ENCODE measurements around the gene SHISA2.

Gene SHISA2

DNA sequence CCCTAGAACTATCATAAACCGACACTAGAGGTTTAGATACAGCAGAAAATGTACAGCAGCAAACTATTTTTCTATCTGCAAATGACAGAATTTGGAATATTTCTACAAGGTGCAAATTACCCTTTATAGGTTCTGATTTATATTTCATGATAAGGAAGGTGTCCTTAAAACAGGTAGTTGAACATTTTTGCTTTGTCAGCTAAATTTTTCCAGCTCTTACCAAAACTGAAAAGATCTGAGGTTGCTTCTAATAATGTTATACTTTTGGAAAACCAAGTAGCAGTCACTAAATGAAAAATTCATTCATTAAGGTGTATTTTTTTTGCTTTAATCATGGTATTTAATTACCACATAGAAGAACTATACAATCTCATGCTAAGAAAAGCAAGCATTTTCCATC is 9.0 kb downstream of the SHISA2 start:
- no peak overlapping the region for H3K4me2 ChIP-seq (ENCODE audit: low read length)
- no peak overlapping the region for H3K4me3 ChIP-seq (ENCODE audit: low read depth, low read length, poor library complexity, severe bottlenecking)
- H3K36me3 ChIP-seq (ENCODE audit: insufficient read depth, low read length), result no peaks in the 10 kb centered on the region
- no peaks in the 10 kb centered on the region for H3K9me3 ChIP-seq (ENCODE audit: low read length)
- no peaks in the 10 kb centered on the region for H3F3A ChIP-seq (ENCODE audit: insufficient read depth, low read length)
- no peak overlapping the region for H3K9ac ChIP-seq (ENCODE audit: low read length)
- no peak overlapping the region for H2AFZ ChIP-seq (ENCODE audit: low read length)
- H3K27ac ChIP-seq (ENCODE audit: low read depth, low read length, poor library complexity, severe bottlenecking), result no peak overlapping the region
- TF ChIP-seq EZH2 (IDR thresholded peaks at IDR 0.05; ENCODE audit: borderline replicate concordance, low read length) (no peak), CTCF (IDR thresholded peaks at IDR 0.05; ENCODE audit: low read length) (no peak)
- H3K27me3 ChIP-seq (ENCODE audit: insufficient read depth, low read length), result no peaks in the 10 kb centered on the region
- H3K4me1 ChIP-seq (ENCODE audit: insufficient read depth, low read length, severe bottlenecking), result no peaks in the 10 kb centered on the region
- H3K9me2 ChIP-seq (ENCODE audit: low read depth, low read length), result no peaks in the 10 kb centered on the region
- H4K20me1 ChIP-seq (ENCODE audit: insufficient read depth, low read length), result no peaks in the 10 kb centered on the region
- H3K79me2 ChIP-seq (ENCODE audit: insufficient read depth, low read length), result no peaks in the 10 kb centered on the region

DNA sequence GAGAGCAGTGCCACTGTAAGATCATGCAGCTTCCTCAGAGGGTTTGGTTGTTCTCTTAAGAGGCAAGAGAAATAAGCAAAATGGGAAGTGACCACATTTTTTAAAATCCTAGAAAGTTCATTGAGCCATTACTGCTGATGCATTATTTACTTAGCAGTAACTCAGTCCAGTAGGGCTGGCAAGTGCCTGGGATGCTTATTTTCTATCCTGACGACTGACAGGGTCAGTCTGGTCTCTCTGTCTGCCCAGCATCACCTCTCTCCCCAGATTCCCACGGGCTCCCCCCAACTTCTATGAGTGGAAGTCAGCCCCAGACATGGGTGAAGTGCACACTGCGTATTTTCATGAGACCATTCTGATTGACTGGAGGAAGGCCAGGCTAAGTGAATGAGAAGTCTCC is 10.4 kb downstream of the SHISA2 start:
- Histone ChIP-seq H3K79me2 (ENCODE audit: insufficient read depth, low read length) (no peaks in the 10 kb centered on the region), H3K9ac (ENCODE audit: low read length) (no peak overlapping the region), H3K9me3 (ENCODE audit: low read length) (no peaks in the 10 kb centered on the region), H3K27ac (ENCODE audit: low read depth, low read length, poor library complexity, severe bottlenecking) (no peak overlapping the region), H4K20me1 (ENCODE audit: insufficient read depth, low read length) (no peaks in the 10 kb centered on the region), H3K9me2 (ENCODE audit: low read depth, low read length) (no peaks in the 10 kb centered on the region), H3K27me3 (ENCODE audit: insufficient read depth, low read length) (no peaks in the 10 kb centered on the region), H3K4me2 (ENCODE audit: low read length) (no peak overlapping the region), H2AFZ (ENCODE audit: low read length) (no peak overlapping the region), H3K36me3 (ENCODE audit: insufficient read depth, low read length) (no peaks in the 10 kb centered on the region), H3K4me1 (ENCODE audit: insufficient read depth, low read length, severe bottlenecking) (no peaks in the 10 kb centered on the region), H3F3A (ENCODE audit: insufficient read depth, low read length) (no peaks in the 10 kb centered on the region), H3K4me3 (ENCODE audit: low read depth, low read length, poor library complexity, severe bottlenecking) (no peak overlapping the region)
- TF ChIP-seq EZH2 (IDR thresholded peaks at IDR 0.05; ENCODE audit: borderline replicate concordance, low read length) (no peak), CTCF (IDR thresholded peaks at IDR 0.05; ENCODE audit: low read length) (no peak)

GRCh38 chr13:26038931-26039475 is 12.8 kb downstream of the SHISA2 start:
- H4K20me1 ChIP-seq (ENCODE audit: insufficient read depth, low read length), result no peaks in the 10 kb centered on the region
- H3K4me3 ChIP-seq (ENCODE audit: low read depth, low read length, poor library complexity, severe bottlenecking), result no peak overlapping the region
- no peaks in the 10 kb centered on the region for H3K4me1 ChIP-seq (ENCODE audit: insufficient read depth, low read length, severe bottlenecking)
- H3K79me2 ChIP-seq (ENCODE audit: insufficient read depth, low read length), result no peaks in the 10 kb centered on the region
- H3K9me3 ChIP-seq (ENCODE audit: low read length), result no peaks in the 10 kb centered on the region
- H3K4me2 ChIP-seq (ENCODE audit: low read length), result no peak overlapping the region
- no peaks in the 10 kb centered on the region for H3K27me3 ChIP-seq (ENCODE audit: insufficient read depth, low read length)
- no peak overlapping the region for H2AFZ ChIP-seq (ENCODE audit: low read length)
- H3F3A ChIP-seq (ENCODE audit: insufficient read depth, low read length), result no peaks in the 10 kb centered on the region
- H3K27ac ChIP-seq (ENCODE audit: low read depth, low read length, poor library complexity, severe bottlenecking), result no peak overlapping the region
- H3K9ac ChIP-seq (ENCODE audit: low read length), result no peak overlapping the region
- H3K36me3 ChIP-seq (ENCODE audit: insufficient read depth, low read length), result no peaks in the 10 kb centered on the region
- H3K9me2 ChIP-seq (ENCODE audit: low read depth, low read length), result no peaks in the 10 kb centered on the region
- TF ChIP-seq EZH2 (IDR thresholded peaks at IDR 0.05; ENCODE audit: borderline replicate concordance, low read length), result no peak
- TF ChIP-seq CTCF (IDR thresholded peaks at IDR 0.05; ENCODE audit: low read length), result no peak

All from OCI-LY1 (cell line).